SJSA1 (cell line): ENCODE measurements around the gene ADIPOR2. TPM values are rescaled to one million over a fixed set of nuclear protein-coding genes. Genes with fewer than 3 reads are reported as not detected.
A peak's percentile ranks its signal among the peaks of the same experiment; 100 is the strongest.

ENCODE experiments used
- DNase-seq, 2 experiments: peaks; one replicate each; pipeline ENCODE4 v3.0.0-alpha.2; 2015 to 2020; ENCODE audit warnings: low spot score in 2 of 2, low read depth in 1 of 2
- H3K27ac ChIP-seq: fragments of 250-450 bp; sonication (Bioruptor Pico); 2 replicates; pipeline ENCODE4 v1.5.1; 2020; ENCODE audit warnings: mild to moderate bottlenecking, moderate library complexity
- H3K27me3 ChIP-seq: fragments of 250-450 bp; sonication (Bioruptor Pico); replicated peaks from 2 replicates; pipeline ENCODE4 v1.5.1; 2020; ENCODE audit warnings: mild to moderate bottlenecking, moderate library complexity
- H3K36me3 ChIP-seq: fragments of 250-450 bp; sonication (Bioruptor Pico); 2 replicates; pipeline ENCODE4 v1.5.1; 2020; ENCODE audit warnings: mild to moderate bottlenecking
- H3K4me1 ChIP-seq: fragments of 250-450 bp; sonication (Bioruptor Pico); replicated peaks from 2 replicates; pipeline ENCODE4 v1.6.1; 2021; ENCODE audit warnings: mild to moderate bottlenecking
- H3K4me3 ChIP-seq: fragments of 250-450 bp; sonication (Bioruptor Pico); 2 replicates; pipeline ENCODE4 v1.5.1; 2020; ENCODE audit warnings: mild to moderate bottlenecking
- H3K9me3 ChIP-seq: fragments of 250-450 bp; sonication (Bioruptor Pico); replicated peaks from 2 replicates; pipeline ENCODE4 v1.5.1; 2020; ENCODE audit warnings: mild to moderate bottlenecking
- total RNA-seq: library from RNA; depleted of rRNA; stranded (reverse); fragments of >200 nt; shearing (Covaris generic); gene quantifications from 2 replicates; pipeline ENCODE4 v1.2.3, GENCODE V29; 2014; rRNA removed

Gene ADIPOR2, protein sequence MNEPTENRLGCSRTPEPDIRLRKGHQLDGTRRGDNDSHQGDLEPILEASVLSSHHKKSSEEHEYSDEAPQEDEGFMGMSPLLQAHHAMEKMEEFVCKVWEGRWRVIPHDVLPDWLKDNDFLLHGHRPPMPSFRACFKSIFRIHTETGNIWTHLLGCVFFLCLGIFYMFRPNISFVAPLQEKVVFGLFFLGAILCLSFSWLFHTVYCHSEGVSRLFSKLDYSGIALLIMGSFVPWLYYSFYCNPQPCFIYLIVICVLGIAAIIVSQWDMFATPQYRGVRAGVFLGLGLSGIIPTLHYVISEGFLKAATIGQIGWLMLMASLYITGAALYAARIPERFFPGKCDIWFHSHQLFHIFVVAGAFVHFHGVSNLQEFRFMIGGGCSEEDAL
- total RNA-seq: 18.2 and 38.7 TPM in 2 replicates

DNA sequence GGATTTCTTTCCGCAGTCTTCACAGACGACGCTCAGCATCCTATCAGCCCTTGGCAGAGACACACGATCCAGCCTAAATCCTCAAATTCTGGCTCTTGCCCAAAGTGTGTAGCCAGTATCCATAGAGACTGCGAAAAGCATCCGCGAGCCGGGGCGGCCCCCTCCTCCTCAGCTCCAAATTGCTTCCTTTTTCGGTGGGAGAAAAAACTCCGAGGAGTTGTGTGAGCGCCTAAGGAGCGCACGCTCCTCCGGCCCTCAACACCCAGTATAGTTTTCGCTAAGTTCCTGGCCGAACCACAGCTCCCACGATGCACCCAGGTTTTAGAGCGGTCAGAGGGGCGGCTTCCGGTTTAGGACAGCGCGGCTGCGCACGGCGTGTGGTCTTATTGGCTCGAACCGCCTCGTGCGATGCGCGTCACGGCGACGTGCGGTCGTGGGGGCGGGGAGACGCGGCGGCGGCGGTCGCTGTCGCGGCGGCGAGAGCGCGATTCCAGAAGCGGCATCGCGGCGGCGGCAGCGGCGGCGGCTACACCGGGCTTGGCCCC lies at the start of gene ADIPOR2:
Gene ADIPOR2, plus strand, starts transcription at position 493 of the 545 bp plus-strand sequence. CDS start 63,274 bp downstream, outside the sequence.
- H3K4me3 ChIP-seq: peak within 1 kb of the TSS; percentile 91
- H3K9me3 ChIP-seq: no peaks in the 10 kb centered on the region
- H3K27ac ChIP-seq: peak within 1 kb of the TSS; percentile 69
- H3K4me1 ChIP-seq: peaks cover 6% of the 10 kb centered on the region; the same call in 1 of the 2 replicates
- H3K27me3 ChIP-seq: no peaks in the 10 kb centered on the region
- DNase-seq: peak; percentile 94 to 96
- peaks cover 4% of the 10 kb centered on the region for H3K36me3 ChIP-seq

DNA sequence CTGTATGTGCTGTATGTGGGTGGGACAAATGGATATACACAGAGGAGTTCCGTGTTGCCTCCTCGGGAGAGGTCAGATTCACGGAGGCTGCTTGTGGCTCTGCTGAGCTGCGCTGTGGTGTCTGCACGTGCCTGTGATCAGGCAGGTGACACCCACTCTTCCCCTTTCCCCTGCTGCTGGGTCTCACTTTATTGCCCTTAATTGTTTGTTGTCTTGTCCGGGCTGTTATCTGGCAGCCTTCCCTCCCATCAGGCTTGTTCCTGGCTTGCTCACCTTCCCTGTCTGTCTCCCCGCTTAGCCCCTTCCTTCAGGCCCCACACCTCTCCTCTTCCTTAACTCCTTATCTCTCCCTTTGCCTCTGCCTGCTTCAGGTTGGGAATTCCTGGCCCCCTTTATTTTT lies 48.4 kb upstream of the ADIPOR2 start:
- Histone ChIP-seq H3K27ac (no peak overlapping the region), H3K36me3 (no peaks in the 10 kb centered on the region), H3K4me1 (no peaks in the 10 kb centered on the region), H3K27me3 (no peaks in the 10 kb centered on the region), H3K4me3 (no peak overlapping the region), H3K9me3 (no peaks in the 10 kb centered on the region)
- DNase-seq: no peak

DNA sequence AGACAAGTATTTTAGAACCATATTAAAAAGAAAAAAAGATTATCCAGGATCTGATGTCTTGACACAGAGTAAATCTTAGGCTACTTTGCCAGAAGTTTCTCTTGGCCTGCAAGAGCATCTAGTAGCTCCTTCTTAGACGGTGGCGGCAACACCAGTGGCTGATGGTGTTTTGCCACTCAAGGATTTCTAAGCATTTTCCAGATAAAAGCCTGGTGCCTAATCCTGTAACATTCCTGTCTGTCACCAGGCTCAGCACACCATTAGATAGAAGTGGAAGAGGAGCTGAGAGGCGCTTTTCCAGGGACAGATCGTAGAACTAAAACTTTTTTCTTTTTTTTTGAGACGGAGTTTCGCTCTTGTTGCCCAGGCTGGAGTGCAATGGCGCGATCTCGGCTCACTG lies 47.8 kb upstream of the ADIPOR2 start:
- Histone ChIP-seq H3K36me3 (no peaks in the 10 kb centered on the region), H3K27ac (no peak overlapping the region), H3K4me1 (no peaks in the 10 kb centered on the region), H3K9me3 (no peaks in the 10 kb centered on the region), H3K27me3 (no peaks in the 10 kb centered on the region), H3K4me3 (no peak overlapping the region)
- no peak for DNase-seq

DNA sequence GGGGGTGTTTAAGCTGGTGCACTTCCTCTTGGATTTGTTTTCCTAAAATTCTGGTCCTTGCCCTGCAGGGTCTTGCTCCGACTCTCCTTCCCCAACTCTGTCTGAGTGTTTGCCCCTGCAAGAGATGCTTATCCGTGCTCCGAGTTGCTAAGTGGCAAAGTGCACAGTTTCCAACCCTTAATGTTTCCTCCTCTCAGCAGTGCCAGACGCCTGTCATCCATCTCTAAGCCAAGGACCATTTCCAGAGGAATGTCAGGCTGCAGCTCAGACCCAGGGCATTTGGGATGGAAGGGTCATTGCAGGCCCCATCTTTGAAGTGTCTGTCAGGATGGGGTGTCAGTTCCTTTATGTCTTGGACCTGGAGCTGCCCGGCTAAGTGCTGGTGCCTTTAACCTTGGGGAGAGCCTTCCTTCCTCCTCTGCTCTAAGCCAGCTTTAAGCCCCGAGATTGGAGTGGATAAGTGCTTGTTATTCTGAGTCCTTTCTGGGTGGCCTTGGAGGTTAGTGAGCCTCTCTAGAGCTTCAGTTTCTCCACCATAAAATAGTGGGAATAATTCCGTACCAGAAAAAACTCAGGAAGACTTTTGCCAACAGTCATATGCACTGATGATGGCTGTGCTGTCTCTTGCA lies 46.9 kb upstream of the ADIPOR2 start:
- Histone ChIP-seq H3K9me3 (no peaks in the 10 kb centered on the region), H3K4me3 (no peak overlapping the region), H3K27ac (no peak overlapping the region), H3K36me3 (no peaks in the 10 kb centered on the region), H3K27me3 (no peaks in the 10 kb centered on the region; the same call in 1 of the 2 replicates), H3K4me1 (no peaks in the 10 kb centered on the region)
- DNase-seq: no peak

DNA sequence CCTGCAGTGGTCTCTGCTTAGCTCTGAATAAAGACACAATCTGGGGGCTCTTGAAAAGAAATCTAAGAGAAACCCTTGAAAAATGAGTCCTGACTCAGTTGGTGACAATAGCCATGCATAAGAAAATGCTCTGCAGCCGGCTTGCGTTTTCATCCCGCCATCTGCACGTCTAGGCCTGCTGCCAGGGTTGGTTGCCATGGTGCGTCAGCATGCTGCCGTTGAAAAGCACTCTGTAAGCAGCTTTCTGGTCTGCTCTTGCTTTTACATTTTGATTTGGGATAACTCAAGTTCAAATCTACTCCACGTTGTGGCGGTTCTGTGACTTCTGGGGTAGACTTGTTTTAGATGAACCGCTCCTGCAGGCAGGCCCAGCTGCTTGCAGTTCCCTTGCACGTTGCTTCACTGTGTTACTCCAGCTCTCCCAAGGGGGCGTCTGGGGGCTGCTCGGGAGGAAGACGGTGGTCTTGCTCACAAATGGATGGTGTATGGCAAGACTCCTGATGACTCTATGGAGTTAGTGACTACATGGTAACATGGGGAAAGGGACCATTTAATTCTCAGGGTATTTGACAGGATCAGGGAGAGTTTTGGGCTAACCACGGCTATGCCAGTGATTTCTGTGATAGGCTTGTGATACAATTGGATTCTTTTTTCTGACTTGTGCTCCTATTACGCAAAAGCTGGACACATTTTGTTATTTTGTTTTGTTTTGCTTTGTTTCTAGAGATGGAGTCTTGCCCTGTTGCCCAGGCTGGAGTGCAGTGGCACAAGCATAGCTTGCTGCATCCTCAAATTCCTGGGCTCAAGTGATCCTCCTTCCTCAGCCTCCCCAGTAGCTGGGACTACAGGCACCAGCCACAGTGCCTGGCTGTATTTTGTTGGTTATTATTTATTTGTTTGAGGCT lies 46.1 kb upstream of the ADIPOR2 start:
- H3K4me3 ChIP-seq: no peak overlapping the region
- no peak overlapping the region for H3K27ac ChIP-seq
- no peaks in the 10 kb centered on the region for H3K36me3 ChIP-seq
- DNase-seq: no peak
- H3K4me1 ChIP-seq: no peaks in the 10 kb centered on the region
- H3K9me3 ChIP-seq: no peaks in the 10 kb centered on the region
- H3K27me3 ChIP-seq: no peaks in the 10 kb centered on the region; the same call in 1 of the 2 replicates

DNA sequence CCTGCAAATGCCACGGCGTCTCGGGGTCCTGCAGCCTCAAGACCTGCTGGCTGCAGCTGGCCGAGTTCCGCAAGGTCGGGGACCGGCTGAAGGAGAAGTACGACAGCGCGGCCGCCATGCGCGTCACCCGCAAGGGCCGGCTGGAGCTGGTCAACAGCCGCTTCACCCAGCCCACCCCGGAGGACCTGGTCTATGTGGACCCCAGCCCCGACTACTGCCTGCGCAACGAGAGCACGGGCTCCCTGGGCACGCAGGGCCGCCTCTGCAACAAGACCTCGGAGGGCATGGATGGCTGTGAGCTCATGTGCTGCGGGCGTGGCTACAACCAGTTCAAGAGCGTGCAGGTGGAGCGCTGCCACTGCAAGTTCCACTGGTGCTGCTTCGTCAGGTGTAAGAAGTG lies 45.1 kb upstream of the ADIPOR2 start:
- no peak overlapping the region for H3K27ac ChIP-seq
- H3K27me3 ChIP-seq: no peaks in the 10 kb centered on the region; the same call in 1 of the 2 replicates
- no peaks in the 10 kb centered on the region for H3K9me3 ChIP-seq
- no peak overlapping the region for H3K4me3 ChIP-seq
- no peaks in the 10 kb centered on the region for H3K4me1 ChIP-seq
- DNase-seq: no peak
- H3K36me3 ChIP-seq: no peaks in the 10 kb centered on the region

DNA sequence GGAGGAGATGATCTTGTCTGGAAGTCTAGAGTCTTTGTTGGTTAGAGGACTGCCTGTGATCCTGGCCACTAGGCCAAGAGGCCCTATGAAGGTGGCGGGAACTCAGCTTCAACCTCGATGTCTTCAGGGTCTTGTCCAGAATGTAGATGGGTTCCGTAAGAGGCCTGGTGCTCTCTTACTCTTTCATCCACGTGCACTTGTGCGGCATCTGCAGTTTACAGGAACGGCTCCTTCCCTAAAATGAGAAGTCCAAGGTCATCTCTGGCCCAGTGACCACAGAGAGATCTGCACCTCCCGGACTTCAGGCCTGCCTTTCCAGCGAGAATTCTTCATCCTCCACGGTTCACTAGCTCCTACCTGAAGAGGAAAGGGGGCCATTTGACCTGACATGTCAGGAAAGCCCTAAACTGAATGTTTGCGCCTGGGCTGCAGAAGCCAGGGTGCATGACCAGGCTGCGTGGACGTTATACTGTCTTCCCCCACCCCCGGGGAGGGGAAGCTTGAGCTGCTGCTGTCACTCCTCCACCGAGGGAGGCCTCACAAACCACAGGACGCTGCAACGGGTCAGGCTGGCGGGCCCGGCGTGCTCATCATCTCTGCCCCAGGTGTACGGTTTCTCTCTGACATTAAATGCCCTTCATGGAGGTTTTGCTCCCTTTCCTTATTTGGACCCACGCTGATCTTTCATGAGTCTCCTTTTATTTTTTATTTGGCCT lies 44.1 kb upstream of the ADIPOR2 start:
- H3K36me3 ChIP-seq: no peaks in the 10 kb centered on the region
- no peak overlapping the region for H3K4me3 ChIP-seq
- no peaks in the 10 kb centered on the region for H3K9me3 ChIP-seq

DNA sequence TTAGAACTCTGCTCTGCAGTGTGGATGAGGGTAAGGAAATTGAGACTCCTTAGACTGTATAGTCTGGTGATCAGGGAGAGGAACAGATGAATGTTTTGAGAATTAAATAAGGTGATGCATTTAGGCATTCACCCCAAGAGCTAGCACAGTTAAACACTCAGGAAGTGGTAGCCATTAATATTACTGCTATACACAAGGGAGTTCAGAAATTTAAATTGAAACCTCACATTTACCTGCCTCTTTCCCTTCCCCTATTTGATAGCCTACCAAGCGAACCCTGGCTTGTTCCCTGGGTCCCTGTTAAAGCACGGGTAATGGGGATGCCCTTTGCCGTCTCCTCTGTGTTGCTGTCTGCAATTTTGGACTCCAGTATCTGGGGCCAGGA lies 43.6 kb upstream of the ADIPOR2 start:
- H3K27ac ChIP-seq: no peak overlapping the region
- no peaks in the 10 kb centered on the region for H3K4me1 ChIP-seq
- H3K9me3 ChIP-seq: no peaks in the 10 kb centered on the region
- H3K27me3 ChIP-seq: no peaks in the 10 kb centered on the region; the same call in 1 of the 2 replicates
- no peaks in the 10 kb centered on the region for H3K36me3 ChIP-seq
- no peak overlapping the region for H3K4me3 ChIP-seq
- DNase-seq: no peak

More for the DNA sequence above, 44.1 kb upstream of the ADIPOR2 start:
- no peaks in the 10 kb centered on the region; the same call in 1 of the 2 replicates for H3K27me3 ChIP-seq
- no peaks in the 10 kb centered on the region for H3K4me1 ChIP-seq
- H3K27ac ChIP-seq: no peak overlapping the region
- no peak for DNase-seq

DNA sequence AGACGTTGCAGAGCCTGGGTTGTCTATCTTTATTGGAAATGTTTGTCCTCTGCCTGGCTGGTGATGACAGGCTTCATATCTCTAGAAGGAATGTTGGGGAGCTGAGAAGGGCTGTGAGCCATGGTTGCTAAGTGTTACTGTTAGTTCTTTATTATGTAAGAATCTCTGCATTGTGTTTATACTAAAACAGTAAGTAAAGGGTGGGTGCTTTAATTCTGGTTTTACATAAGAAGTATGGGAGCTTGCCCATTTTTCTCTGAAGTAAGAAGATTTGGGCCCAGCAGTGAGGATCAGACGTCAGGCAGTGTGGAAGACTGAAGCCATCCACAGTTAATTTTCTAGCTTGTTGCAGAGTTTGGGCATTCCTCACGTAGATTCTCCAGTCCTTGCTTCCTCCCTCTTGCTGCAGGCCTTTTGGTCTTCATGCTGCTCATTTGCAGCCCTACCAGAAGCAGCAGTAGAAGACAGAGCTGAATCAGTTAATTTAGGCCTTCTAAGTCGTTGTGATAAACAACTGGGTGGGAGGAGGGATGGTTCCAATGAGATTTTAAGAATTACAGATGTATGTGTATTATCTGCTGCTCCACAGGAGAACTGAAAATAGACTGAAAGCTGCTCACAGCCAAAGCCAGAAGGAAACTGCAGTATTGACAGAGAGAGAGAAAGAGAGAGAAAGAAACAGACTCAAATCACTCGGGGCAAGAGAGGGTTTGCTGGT lies 40.5 kb upstream of the ADIPOR2 start:
- H3K4me3 ChIP-seq: no peak overlapping the region
- DNase-seq: no peak
- no peaks in the 10 kb centered on the region for H3K9me3 ChIP-seq
- no peak overlapping the region for H3K27ac ChIP-seq
- no peaks in the 10 kb centered on the region for H3K4me1 ChIP-seq
- no peaks in the 10 kb centered on the region; the same call in 1 of the 2 replicates for H3K27me3 ChIP-seq
- H3K36me3 ChIP-seq: no peaks in the 10 kb centered on the region

DNA sequence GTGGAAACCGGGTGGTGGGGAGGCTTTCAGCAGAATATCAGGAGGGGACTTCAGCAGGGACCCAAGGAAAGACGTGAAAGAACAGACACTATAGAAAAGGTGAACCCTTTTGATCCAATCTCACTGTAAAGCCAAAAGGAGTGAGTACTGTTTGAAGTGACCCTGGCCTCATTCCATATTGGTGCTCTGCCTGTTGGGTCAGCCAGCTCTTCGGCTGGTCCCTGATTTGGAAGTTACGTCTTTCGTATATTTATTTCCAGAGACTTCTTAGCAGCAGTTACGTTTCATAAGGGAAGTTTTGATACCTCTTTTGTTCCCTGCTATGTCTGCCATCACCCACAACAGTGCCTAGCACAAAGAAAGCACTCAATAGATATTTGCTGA lies 39.9 kb upstream of the ADIPOR2 start:
- no peak overlapping the region for H3K4me3 ChIP-seq
- no peak for DNase-seq
- H3K36me3 ChIP-seq: no peaks in the 10 kb centered on the region
- H3K4me1 ChIP-seq: no peaks in the 10 kb centered on the region
- no peaks in the 10 kb centered on the region for H3K9me3 ChIP-seq
- no peaks in the 10 kb centered on the region; the same call in 1 of the 2 replicates for H3K27me3 ChIP-seq
- no peak overlapping the region for H3K27ac ChIP-seq

DNA sequence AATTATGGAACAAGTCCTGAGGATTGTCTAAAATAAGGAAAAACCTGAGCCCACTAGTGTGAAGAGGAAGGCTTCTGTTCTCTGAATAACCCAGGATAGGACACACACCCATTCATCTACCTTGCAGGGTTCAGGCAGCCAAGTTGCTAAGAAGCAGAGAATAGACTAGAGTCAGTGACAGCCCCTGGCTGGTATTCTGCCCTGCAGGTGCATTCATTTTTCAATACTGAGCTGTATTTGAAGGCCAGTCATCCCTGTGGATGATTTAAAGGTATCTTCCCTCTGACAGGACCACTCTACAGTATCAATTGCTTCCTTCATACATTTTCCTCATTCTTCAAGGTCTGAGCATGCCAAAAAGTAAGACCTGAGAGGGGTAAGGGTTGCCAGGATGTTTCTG lies 38.9 kb upstream of the ADIPOR2 start:
- DNase-seq: no peak
- H3K9me3 ChIP-seq: no peaks in the 10 kb centered on the region
- no peaks in the 10 kb centered on the region for H3K4me1 ChIP-seq
- no peaks in the 10 kb centered on the region for H3K36me3 ChIP-seq
- H3K27ac ChIP-seq: no peak overlapping the region
- no peaks in the 10 kb centered on the region; the same call in 1 of the 2 replicates for H3K27me3 ChIP-seq
- H3K4me3 ChIP-seq: no peak overlapping the region

GRCh38 chr12:1655225-1655788 lies 35.6 kb upstream of the ADIPOR2 start:
- Histone ChIP-seq H3K4me3 (no peak overlapping the region), H3K4me1 (peaks cover 2% of the 10 kb centered on the region; the same call in 1 of the 2 replicates), H3K36me3 (no peaks in the 10 kb centered on the region), H3K27ac (no peak overlapping the region), H3K9me3 (no peaks in the 10 kb centered on the region), H3K27me3 (no peaks in the 10 kb centered on the region)
- no peak for DNase-seq
